Stomach smooth muscle (tissue), 2 donors: ENCODE data around the gene ZNF891.

Experiments
- H3K27ac ChIP-seq: one replicate; pipeline ENCODE4 v1.7.0; 2013; ENCODE audit warnings: mild to moderate bottlenecking, low read length, inconsistent platforms
- H3K27me3 ChIP-seq, 2 donors: one replicate each; pipeline ENCODE4 v1.7.0; 2013; ENCODE audit warnings: low read length in 2 of 2; ENCODE audit not compliant: insufficient read depth in 2 of 2, control insufficient read depth in 1 of 2
- H3K36me3 ChIP-seq, 2 donors: one replicate each; pipeline ENCODE4 v1.7.0; 2013; ENCODE audit warnings: low read length in 2 of 2; ENCODE audit not compliant: control insufficient read depth in 2 of 2, insufficient read depth in 2 of 2
- H3K4me1 ChIP-seq: one replicate; pipeline ENCODE4 v1.7.0; 2013; ENCODE audit warnings: low read length; ENCODE audit not compliant: control insufficient read depth, insufficient read depth
- H3K4me3 ChIP-seq, 2 donors: one replicate each; pipeline ENCODE4 v1.7.0; 2013; ENCODE audit warnings: low read length in 2 of 2
- H3K9ac ChIP-seq, 2 donors: one replicate each; pipeline ENCODE4 v1.7.0; 2013; ENCODE audit warnings: low read length in 2 of 2, mild to moderate bottlenecking in 1 of 2
- H3K9me3 ChIP-seq, 2 donors: one replicate each; pipeline ENCODE4 v1.7.0; 2013; ENCODE audit warnings: low read length in 2 of 2; ENCODE audit not compliant: control insufficient read depth in 2 of 2
- donor health status: healthy.
- donor health status: Pancreatic carcinoma.

The ZNF891 gene

DNA sequence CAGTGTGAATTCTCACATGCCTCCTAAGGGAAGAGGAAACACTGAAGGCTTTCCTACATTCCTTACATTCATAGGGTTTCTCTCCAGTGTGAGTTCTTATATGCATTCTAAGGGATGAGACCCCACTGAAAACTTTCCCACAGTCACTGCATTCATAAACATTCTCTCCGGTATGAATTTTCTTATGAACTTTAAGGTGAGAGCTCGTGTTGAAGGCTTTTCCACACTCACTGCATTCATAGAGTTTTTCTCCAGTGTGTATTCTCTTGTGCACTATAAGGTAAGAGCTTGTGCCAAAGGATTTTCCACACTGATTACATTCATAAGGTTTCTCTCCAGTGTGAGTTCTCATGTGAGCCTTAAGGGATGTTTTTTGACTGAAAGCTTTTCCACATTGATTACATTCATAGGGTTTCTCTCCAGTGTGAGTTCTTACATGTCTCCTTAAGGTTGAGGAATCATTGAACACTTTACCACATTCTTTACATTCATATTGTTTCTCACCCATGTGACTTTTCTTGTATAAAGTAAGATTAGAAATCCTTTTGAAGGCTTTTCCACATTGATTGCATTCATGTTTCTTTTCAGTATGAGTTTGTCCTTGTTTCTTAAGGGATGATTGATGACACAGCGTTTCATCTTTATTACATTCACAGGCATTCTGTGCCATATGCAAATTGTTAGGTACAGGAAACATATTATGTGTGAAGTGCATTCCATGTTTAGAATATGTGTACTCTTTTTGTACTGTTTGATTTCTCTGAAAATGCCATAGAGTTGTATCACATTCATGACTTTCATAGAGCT lies 9.5 kb downstream of the ZNF891 start:
- no peak overlapping the region for H3K27ac ChIP-seq
- peak overlapping the region in 1 of 2 donors; percentile 49 for H3K4me3 ChIP-seq
- H3K4me1 ChIP-seq, result no peaks in the 10 kb centered on the region
- peaks cover 62 to 95% of the 10 kb centered on the region in 2 donors for H3K9me3 ChIP-seq
- H3K27me3 ChIP-seq, result no peaks in the 10 kb centered on the region
- peaks cover 18 to 47% of the 10 kb centered on the region in 2 donors for H3K36me3 ChIP-seq
- H3K9ac ChIP-seq, result no peak overlapping the region

DNA sequence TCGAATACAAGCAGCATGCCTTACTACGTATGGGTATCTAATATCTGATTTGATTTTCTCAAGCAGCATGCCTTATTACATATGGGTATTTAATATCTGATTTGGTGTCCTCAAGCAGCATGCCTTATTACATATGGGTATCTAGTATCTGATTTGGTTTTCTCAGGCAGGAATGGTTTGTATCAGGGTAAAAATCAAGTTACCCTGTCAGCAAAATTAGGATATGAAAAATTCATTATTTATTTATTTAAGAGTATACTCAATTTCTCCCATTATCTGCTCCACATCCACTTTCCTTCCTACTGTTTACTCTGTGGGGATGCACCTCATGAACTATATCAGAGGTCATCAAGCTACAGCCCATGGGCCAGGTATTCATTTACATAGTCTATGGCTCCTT lies 21.9 kb downstream of the ZNF891 start:
- Histone ChIP-seq H3K27ac (no peak overlapping the region), H3K9me3 (peaks cover 57 to 71% of the 10 kb centered on the region in 2 donors), H3K9ac (no peak overlapping the region), H3K4me3 (peak overlapping the region in 1 of 2 donors; percentile 18), H3K4me1 (no peaks in the 10 kb centered on the region), H3K27me3 (no peaks in the 10 kb centered on the region), H3K36me3 (peaks cover 33 to 35% of the 10 kb centered on the region in 2 donors)

DNA sequence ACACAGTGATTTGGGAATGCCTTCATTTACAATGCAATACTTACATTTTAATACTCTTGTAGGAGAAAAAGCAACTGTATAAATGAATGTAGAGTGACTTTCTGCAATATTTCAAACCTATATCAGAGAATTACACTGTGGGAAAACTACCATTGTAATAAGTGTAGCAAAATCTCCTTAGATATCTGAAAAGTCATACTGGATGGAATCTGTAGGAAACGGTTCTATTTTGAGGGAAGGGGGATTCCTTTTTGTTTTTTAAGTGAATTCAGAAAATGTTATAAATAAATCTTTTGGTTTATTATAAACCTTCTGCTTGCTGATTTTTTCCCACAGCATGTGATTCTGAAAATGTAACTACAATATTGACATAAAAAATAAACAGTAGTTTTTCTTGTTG lies 23.0 kb downstream of the ZNF891 start:
- H3K9ac ChIP-seq, result no peak overlapping the region
- no peaks in the 10 kb centered on the region for H3K4me1 ChIP-seq
- H3K4me3 ChIP-seq, result peak overlapping the region in 1 of 2 donors; percentile 59
- H3K27me3 ChIP-seq, result no peaks in the 10 kb centered on the region
- H3K36me3 ChIP-seq, result peaks cover 37 to 39% of the 10 kb centered on the region in 2 donors
- no peak overlapping the region for H3K27ac ChIP-seq
- peaks cover 61 to 68% of the 10 kb centered on the region in 2 donors for H3K9me3 ChIP-seq

- H3K36me3 ChIP-seq, result peaks cover 44 to 47% of the 10 kb centered on the region in 2 donors
- peak overlapping the region; percentile 23 to 59 for H3K4me3 ChIP-seq
- no peaks in the 10 kb centered on the region for H3K4me1 ChIP-seq
- H3K27me3 ChIP-seq, result no peaks in the 10 kb centered on the region
- no peak overlapping the region for H3K9ac ChIP-seq
- no peak overlapping the region for H3K27ac ChIP-seq
- H3K9me3 ChIP-seq, result peaks cover 63 to 75% of the 10 kb centered on the region in 2 donors
These were observed 23.8 kb downstream of the ZNF891 start for GRCh38 chr12:133106253-133106652.

- no peak overlapping the region for H3K27ac ChIP-seq
These were observed 24.5 kb downstream of the ZNF891 start for GRCh38 chr12:133105620-133106019.

DNA sequence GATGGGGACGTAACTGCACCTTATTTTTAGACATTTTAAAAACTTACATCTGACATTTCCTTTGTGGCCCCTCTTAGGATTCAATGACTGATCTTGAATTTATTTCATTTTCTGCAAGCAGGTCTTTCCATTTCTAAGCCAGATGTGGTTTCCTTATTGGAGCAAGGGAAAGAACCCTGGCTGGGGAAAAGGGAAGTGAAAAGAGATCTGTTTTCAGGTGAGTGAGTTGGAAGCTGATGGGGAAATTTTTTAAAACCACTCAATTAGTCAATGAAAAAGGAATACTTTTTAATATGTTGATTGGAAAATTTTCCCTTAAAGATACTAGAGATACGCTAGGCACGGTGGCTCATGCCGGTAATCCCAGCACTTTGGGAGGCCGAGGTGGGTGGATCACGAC lies 46.7 kb downstream of the ZNF891 start:
- peaks cover 8% of the 10 kb centered on the region for H3K4me1 ChIP-seq
- H3K9me3 ChIP-seq, result peaks cover 34 to 58% of the 10 kb centered on the region in 2 donors
- no peak overlapping the region for H3K9ac ChIP-seq
- no peaks in the 10 kb centered on the region for H3K27me3 ChIP-seq
- no peak overlapping the region for H3K27ac ChIP-seq
- H3K36me3 ChIP-seq, result peaks cover 55 to 60% of the 10 kb centered on the region in 2 donors
- H3K4me3 ChIP-seq, result no peak overlapping the region

More at GRCh38 chr12:133105620-133106019, 24.5 kb downstream of the ZNF891 start:
- Histone ChIP-seq H3K9ac (no peak overlapping the region), H3K4me1 (no peaks in the 10 kb centered on the region), H3K36me3 (peaks cover 51 to 53% of the 10 kb centered on the region in 2 donors), H3K9me3 (peaks cover 64 to 75% of the 10 kb centered on the region in 2 donors), H3K4me3 (peak overlapping the region in 1 of 2 donors; percentile 59), H3K27me3 (no peaks in the 10 kb centered on the region)

- peak overlapping the region; percentile 97 to 98 for H3K9ac ChIP-seq
- peak overlapping the region; percentile 78 to 93 for H3K4me3 ChIP-seq
- peaks cover 8% of the 10 kb centered on the region for H3K4me1 ChIP-seq
- H3K27ac ChIP-seq, result peak overlapping the region; percentile 99
- no peaks in the 10 kb centered on the region for H3K27me3 ChIP-seq
- H3K9me3 ChIP-seq, result peaks cover 34 to 62% of the 10 kb centered on the region in 2 donors
- H3K36me3 ChIP-seq, result peaks cover 39 to 44% of the 10 kb centered on the region in 2 donors
These were observed 48.8 kb downstream of the ZNF891 start for GRCh38 chr12:133081159-133081780.

DNA sequence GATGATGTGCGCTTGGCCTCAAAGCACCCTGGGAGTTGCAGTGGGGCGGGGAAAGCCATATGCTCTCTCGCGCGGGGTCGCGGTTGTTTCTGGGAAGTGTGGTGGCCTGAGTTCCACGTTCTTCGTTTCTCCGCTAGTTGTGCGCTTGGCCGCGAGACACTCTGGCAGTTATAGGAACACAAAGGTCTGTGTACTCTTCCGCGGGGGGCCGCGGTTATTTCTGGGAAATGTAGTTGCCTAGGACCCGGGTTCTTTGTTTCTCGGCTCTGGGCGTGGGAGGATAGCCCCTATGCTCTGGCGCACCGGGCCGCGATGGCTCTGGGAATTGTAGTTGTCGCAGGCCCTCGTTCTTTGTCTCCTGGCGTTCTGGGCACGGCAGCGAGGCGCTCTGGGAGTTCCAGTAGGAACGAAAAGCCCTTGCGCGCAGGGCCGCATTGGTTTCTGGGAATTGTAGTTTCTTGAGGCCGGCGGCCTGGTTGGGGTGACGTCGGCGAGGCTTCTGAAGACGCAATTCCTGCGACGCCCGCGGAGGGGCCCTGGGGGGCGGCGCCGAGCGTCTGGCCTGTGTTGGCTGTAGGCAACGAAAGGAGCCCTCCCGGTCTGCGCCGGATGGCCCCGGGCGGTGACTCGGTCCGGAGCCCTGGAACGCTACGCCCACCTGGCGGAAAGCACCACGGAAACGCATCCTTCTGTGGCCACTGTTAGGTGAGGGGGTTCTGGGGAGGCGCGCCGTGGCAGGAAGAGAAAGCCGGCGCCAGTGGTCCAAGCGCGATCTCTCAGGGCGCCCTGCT lies 49.5 kb downstream of the ZNF891 start, which contains the start of gene ZNF140:
ZNF140 (plus strand) TSS at position 556 of the 791 bp plus-strand sequence. CDS start 398 bp downstream, outside the sequence.
- Histone ChIP-seq H3K27ac (peak within 1 kb of the TSS; percentile 99), H3K27me3 (no peaks in the 10 kb centered on the region), H3K4me3 (peak within 1 kb of the TSS; percentile 78 to 93), H3K9ac (peak within 1 kb of the TSS; percentile 97 to 98), H3K36me3 (peaks cover 32 to 37% of the 10 kb centered on the region in 2 donors), H3K4me1 (peaks cover 8% of the 10 kb centered on the region), H3K9me3 (peaks cover 27 to 60% of the 10 kb centered on the region in 2 donors)

DNA sequence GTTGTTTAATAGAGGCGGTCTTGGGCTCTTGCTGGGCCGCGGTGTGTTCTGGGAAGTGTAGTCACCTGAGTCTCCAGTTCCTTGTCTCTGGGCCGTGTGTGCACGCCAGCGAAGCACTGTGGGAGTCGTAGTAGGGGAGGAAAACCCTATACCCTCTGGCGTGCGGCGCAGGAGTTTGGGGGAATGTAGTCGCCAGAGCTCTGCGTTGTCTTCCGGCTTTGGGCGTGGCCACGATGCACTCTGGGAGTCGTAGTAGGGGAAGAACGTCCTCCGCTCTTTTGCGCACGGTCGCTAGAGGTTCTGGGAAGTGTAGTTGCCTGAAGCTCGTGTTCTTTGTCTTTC lies 50.1 kb downstream of the ZNF891 start:
- H3K27ac ChIP-seq, result peak overlapping the region; percentile 99
- peak overlapping the region; percentile 97 to 98 for H3K9ac ChIP-seq
- H3K36me3 ChIP-seq, result peaks cover 27 to 31% of the 10 kb centered on the region in 2 donors
- H3K4me3 ChIP-seq, result peak overlapping the region; percentile 78 to 93
- peaks cover 8% of the 10 kb centered on the region for H3K4me1 ChIP-seq
- H3K27me3 ChIP-seq, result no peaks in the 10 kb centered on the region
- peaks cover 23 to 62% of the 10 kb centered on the region in 2 donors for H3K9me3 ChIP-seq

GRCh38 chr12:133073836-133074235 lies 56.2 kb downstream of the ZNF891 start:
- peaks cover 18 to 59% of the 10 kb centered on the region in 2 donors for H3K9me3 ChIP-seq
- H3K4me3 ChIP-seq, result no peak overlapping the region
- H3K9ac ChIP-seq, result no peak overlapping the region
- H3K4me1 ChIP-seq, result no peaks in the 10 kb centered on the region
- H3K36me3 ChIP-seq, result no peaks in the 10 kb centered on the region
- no peak overlapping the region for H3K27ac ChIP-seq
- no peaks in the 10 kb centered on the region for H3K27me3 ChIP-seq
